Measurements from ENCODE around the gene FMO3.

DNA sequence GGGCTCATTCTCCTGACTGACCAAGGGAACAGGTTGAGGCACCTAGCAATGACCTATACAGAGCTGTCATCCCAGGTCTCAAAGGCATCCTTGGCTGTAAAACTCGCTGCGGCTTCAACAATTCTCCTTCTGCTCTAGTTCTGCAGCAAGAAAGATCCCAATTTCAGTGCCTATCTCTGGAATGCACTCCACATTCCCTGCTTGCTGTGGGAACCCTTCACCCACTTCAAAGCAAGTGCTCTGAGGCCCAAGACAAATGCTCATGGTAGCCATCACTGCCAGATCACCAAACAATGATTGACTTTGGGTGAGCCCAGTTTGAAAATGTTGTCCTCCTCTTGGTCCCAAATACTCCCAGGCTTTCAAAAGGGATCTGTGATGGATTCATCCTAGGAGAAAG lies 37.7 kb upstream of the FMO3 start:
- TF ChIP-seq POLR2A (IDR thresholded peaks at IDR 0.05; ENCODE audit: low read depth, low read length) (no peak), POLR2AphosphoS5 (IDR thresholded peaks at IDR 0.05; ENCODE audit: low read depth, low read length) (no peak), TAF1 (IDR thresholded peaks at IDR 0.05; ENCODE audit: borderline replicate concordance, low read depth, low read length) (no peak)

All from GM12892 (cell line).